ENCODE data around the gene CHST8.

The CHST8 gene

DNA sequence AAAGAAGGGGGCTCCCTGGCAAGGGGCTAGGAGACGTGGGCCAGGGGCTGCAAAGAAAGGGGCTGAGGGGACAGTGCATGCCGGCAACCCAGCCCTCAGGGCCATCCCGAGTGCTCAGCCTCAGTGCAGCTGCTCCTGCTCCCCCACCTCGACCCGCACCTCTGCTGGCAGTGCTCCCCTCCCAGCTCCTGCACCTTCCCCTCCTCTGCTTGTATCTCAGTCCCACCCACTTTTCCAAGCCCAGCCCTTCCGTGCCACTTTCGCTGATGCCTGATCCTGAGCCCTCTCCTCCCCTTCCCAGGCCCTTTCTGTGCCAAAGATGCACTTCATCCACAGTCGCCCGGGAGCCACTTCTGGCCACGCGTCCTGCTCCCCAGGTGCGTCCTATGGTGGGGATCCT is 105.0 kb downstream of the CHST8 start:
- Histone ChIP-seq H2AFZ (ENCODE audit: low read depth, low read length) (no peak overlapping the region), H3K9me3 (ENCODE audit: low read length) (peaks cover 2% of the 10 kb centered on the region), H3K4me1 (ENCODE audit: insufficient read depth, low read length) (peaks cover 2% of the 10 kb centered on the region), H3K36me3 (ENCODE audit: insufficient read depth, low read length) (no peaks in the 10 kb centered on the region), H3K4me3 (ENCODE audit: low read length) (no peak overlapping the region), H3K27me3 (ENCODE audit: insufficient read depth, low read length) (peaks cover 9% of the 10 kb centered on the region)

DNA sequence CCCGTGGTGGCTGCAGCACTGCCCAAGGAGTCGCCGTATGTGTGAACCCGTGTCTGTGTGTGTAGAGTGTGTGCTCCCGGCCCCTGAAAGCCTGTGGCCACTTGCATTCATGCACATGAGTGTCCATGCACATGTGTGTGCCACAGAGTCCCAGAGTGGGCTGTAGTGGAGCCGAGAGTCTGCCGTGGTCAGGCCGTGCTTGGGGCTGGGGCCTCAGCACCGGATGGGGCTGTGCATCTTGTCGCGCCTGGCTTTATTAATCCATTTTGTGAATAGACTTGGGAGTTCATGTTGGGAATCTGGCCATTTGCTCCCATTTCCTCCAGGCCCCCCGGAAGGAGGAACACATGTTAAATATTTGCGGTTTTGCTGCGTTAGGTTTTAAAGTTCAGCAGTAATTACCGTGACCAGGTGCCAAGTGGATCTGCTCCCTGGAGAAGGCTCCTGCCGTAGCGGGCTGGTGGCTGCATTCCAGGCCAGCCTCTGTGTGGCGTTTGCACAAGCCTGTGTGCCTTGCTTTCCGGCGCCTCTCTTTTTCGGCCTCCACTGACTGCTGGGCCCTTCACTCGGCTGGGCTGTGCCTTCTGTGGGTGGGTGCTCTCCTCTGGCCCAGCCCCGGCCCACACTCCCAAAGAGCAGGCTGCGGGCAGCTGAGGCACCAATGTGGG is 105.7 kb downstream of the CHST8 start:
- Histone ChIP-seq H3K4me3 (ENCODE audit: low read length) (no peak overlapping the region), H3K9me3 (ENCODE audit: low read length) (peaks cover 2% of the 10 kb centered on the region), H3K27me3 (ENCODE audit: insufficient read depth, low read length) (peaks cover 9% of the 10 kb centered on the region), H3K4me1 (ENCODE audit: insufficient read depth, low read length) (peaks cover 7% of the 10 kb centered on the region), H2AFZ (ENCODE audit: low read depth, low read length) (no peak overlapping the region), H3K36me3 (ENCODE audit: insufficient read depth, low read length) (no peaks in the 10 kb centered on the region)

DNA sequence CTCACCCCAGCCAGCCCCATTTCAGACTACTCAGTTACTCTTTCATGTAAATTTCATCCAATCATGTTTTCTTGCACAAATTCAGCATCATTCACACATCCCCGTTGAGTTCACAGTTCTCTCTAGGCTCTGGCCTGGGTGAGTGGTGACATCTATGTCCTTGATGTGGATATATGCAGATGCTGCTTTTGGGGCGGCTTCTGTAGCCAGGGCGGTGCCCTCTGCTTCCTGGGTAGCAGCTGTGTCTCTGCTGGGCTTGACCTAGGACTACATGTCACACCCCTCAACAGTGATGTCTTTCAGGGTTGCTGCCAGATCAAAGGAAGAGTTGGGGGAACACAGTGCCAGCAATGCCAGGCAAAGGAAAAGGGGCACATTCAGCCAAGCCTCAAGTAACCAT is 106.4 kb downstream of the CHST8 start:
- H3K4me3 ChIP-seq (ENCODE audit: low read length), result no peak overlapping the region
- no peak overlapping the region for H2AFZ ChIP-seq (ENCODE audit: low read depth, low read length)
- no peaks in the 10 kb centered on the region for H3K36me3 ChIP-seq (ENCODE audit: insufficient read depth, low read length)
- H3K9me3 ChIP-seq (ENCODE audit: low read length), result peaks cover 2% of the 10 kb centered on the region
- H3K4me1 ChIP-seq (ENCODE audit: insufficient read depth, low read length), result peaks cover 7% of the 10 kb centered on the region
- peaks cover 9% of the 10 kb centered on the region for H3K27me3 ChIP-seq (ENCODE audit: insufficient read depth, low read length)

DNA sequence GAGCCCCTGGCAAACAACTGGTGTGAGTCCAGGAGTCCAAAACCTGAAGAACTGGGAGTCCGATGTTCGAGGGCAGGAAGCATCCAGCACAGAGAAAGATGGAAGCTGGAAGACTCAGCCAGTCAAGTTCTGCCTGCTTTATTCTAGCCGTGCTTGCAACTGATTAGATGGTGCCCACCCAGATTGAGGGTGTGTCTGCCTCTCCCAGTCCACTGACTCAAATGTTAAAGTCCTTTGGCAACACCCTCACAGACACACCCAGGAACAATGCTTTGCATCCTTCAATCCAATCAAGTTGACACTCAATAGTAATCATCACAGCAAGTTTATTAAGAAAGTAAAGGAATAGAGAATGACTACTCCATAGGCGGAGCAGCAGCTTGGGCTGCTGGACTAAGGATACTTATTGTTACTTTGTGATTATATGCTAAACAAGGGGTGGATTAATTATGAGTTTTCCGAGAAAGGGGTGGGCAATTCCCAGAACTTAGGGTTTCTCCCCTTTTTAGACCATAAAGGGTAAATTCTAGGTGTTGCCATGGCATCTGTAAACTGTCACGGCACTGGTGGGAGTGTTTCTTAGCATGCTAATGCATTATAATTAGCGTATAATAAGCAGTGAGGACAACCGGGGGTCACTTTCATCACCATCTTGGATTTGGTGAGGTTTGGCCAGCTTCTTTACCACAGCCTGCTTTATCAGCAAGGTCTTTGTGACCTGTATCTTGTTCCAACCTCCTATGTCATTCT is 109.3 kb downstream of the CHST8 start:
- no peak overlapping the region for H2AFZ ChIP-seq (ENCODE audit: low read depth, low read length)
- H3K9me3 ChIP-seq (ENCODE audit: low read length), result peaks cover 2% of the 10 kb centered on the region
- H3K36me3 ChIP-seq (ENCODE audit: insufficient read depth, low read length), result no peaks in the 10 kb centered on the region
- peaks cover 7% of the 10 kb centered on the region for H3K4me1 ChIP-seq (ENCODE audit: insufficient read depth, low read length)
- peaks cover 21% of the 10 kb centered on the region for H3K27me3 ChIP-seq (ENCODE audit: insufficient read depth, low read length)
- no peak overlapping the region for H3K4me3 ChIP-seq (ENCODE audit: low read length)

DNA sequence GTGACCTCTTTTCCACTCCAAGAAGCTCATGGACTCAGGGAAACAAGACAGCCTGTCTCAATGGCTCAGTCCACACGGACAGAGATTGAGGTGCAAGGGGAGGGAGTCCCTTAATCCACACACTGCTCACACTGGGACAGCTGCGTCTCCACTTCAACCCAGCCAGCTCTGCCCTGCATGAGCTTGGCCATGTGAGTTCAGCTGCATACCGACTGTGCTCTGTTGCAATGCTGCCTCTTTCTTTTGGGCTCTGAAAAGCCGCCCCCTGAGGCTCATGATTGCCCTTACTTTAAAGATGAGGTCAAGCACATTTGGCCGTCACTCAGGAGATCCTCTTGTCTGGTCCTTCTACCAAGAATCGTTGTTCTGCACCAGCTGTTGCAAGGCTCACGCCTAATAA is 110.1 kb downstream of the CHST8 start:
- H2AFZ ChIP-seq (ENCODE audit: low read depth, low read length), result no peak overlapping the region
- peaks cover 20% of the 10 kb centered on the region for H3K27me3 ChIP-seq (ENCODE audit: insufficient read depth, low read length)
- H3K4me3 ChIP-seq (ENCODE audit: low read length), result no peak overlapping the region
- peaks cover 7% of the 10 kb centered on the region for H3K4me1 ChIP-seq (ENCODE audit: insufficient read depth, low read length)
- no peaks in the 10 kb centered on the region for H3K36me3 ChIP-seq (ENCODE audit: insufficient read depth, low read length)
- peaks cover 2% of the 10 kb centered on the region for H3K9me3 ChIP-seq (ENCODE audit: low read length)

DNA sequence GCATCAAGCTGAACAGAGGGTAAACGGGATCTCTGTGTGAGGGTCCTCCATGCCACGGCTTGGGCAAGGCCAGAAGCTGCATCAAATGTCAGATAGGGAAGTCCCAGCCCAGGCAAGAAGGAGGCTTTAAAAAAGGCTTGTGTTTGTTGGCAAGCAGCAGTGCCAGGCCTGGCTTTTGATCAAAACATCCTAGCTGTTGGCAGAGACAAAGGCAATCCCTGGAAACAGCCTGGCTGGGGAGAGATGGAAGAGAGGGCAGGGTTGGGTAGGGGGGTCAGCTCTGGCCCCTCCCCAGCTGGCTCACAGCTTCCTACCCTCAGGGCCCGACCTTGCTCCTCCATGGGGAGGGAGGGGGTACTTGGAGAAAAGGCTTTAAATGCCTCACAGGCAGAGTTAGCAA is 113.2 kb downstream of the CHST8 start:
- Histone ChIP-seq H3K36me3 (ENCODE audit: insufficient read depth, low read length) (no peaks in the 10 kb centered on the region), H2AFZ (ENCODE audit: low read depth, low read length) (no peak overlapping the region), H3K4me1 (ENCODE audit: insufficient read depth, low read length) (peaks cover 7% of the 10 kb centered on the region), H3K27me3 (ENCODE audit: insufficient read depth, low read length) (peaks cover 15% of the 10 kb centered on the region), H3K4me3 (ENCODE audit: low read length) (no peak overlapping the region), H3K9me3 (ENCODE audit: low read length) (no peaks in the 10 kb centered on the region)

DNA sequence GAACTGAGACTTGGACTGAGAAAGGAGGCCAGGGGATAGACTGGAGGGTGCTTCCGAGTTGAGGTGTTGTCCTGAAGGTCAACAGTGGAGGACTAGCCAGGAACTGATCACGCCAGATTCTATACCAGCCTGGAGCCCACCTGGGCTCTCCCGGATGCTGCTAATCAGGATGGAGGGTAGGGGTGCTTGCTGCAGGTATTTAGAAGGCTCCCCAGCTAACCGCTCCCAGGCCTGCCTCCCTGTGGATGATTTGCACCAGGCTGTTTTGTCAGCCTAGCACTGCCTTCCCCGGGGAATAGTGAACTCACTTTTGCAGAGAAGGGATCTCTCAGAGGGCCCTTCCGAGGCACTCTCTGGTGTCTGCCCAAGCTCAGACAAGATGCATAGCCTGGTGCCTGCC is 114.4 kb downstream of the CHST8 start:
- Histone ChIP-seq H2AFZ (ENCODE audit: low read depth, low read length) (no peak overlapping the region), H3K9me3 (ENCODE audit: low read length) (no peaks in the 10 kb centered on the region), H3K4me1 (ENCODE audit: insufficient read depth, low read length) (peaks cover 7% of the 10 kb centered on the region), H3K4me3 (ENCODE audit: low read length) (no peak overlapping the region), H3K36me3 (ENCODE audit: insufficient read depth, low read length) (no peaks in the 10 kb centered on the region), H3K27me3 (ENCODE audit: insufficient read depth, low read length) (peaks cover 15% of the 10 kb centered on the region)

DNA sequence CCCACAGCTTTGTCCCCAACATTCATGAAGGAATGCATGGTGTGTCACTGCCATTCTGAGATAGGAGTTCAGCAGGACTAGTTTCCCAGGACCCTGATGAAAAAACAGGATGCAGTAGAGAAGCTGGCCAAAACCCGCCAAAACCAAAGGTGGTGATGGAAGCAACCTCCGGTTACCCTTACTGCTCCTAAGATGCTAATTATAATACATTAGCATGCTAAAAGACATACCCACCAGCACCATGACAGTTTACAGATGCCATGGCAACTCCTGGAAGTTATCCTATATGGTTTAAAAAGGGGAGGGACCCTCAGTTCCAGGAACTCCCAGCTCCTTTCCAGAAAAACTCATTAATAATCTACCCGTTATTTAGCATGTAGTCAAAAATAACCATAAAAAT is 115.0 kb downstream of the CHST8 start:
- peaks cover 15% of the 10 kb centered on the region for H3K27me3 ChIP-seq (ENCODE audit: insufficient read depth, low read length)

DNA sequence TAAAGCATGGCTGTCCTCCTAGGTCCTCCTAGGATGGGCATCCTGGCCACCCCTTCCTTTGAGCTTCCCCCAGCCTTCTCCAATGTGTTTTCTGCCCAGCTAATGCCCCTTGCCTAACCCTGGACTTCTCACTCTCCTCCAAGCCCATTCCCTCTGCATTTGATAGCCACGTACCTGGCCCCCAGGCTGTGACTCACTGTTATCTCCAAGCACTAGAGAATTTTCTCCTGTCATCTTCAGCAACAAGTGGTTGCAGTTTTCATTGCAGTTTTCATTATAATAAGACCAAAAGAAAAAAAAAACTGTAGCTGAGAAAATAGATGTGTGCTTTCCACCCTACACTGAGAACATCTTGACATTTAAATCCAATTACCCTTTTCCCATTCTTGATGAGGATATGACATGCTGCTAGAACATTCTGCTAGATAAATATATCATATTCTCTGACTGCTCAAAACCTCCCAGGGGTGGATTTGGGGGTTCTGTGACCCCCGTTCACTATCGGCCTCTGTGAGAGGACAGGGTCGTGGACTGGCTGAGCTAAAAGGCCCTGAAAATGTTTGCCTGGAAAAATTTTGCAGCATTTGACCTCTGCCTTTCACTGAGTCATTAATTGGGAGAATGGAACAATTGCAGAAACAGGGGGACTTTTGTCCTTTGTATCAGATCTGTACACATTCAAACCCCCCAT is 116.1 kb downstream of the CHST8 start:
- H3K36me3 ChIP-seq (ENCODE audit: insufficient read depth, low read length), result no peaks in the 10 kb centered on the region
- H3K4me3 ChIP-seq (ENCODE audit: low read length), result no peak overlapping the region
- no peak overlapping the region for H2AFZ ChIP-seq (ENCODE audit: low read depth, low read length)
- H3K4me1 ChIP-seq (ENCODE audit: insufficient read depth, low read length), result no peaks in the 10 kb centered on the region
- no peaks in the 10 kb centered on the region for H3K9me3 ChIP-seq (ENCODE audit: low read length)
- peaks cover 15% of the 10 kb centered on the region for H3K27me3 ChIP-seq (ENCODE audit: insufficient read depth, low read length)

More for the DNA sequence above, 115.0 kb downstream of the CHST8 start:
- H3K4me1 ChIP-seq (ENCODE audit: insufficient read depth, low read length), result peaks cover 4% of the 10 kb centered on the region
- no peaks in the 10 kb centered on the region for H3K9me3 ChIP-seq (ENCODE audit: low read length)
- H2AFZ ChIP-seq (ENCODE audit: low read depth, low read length), result no peak overlapping the region
- H3K4me3 ChIP-seq (ENCODE audit: low read length), result no peak overlapping the region
- H3K36me3 ChIP-seq (ENCODE audit: insufficient read depth, low read length), result no peaks in the 10 kb centered on the region

DNA sequence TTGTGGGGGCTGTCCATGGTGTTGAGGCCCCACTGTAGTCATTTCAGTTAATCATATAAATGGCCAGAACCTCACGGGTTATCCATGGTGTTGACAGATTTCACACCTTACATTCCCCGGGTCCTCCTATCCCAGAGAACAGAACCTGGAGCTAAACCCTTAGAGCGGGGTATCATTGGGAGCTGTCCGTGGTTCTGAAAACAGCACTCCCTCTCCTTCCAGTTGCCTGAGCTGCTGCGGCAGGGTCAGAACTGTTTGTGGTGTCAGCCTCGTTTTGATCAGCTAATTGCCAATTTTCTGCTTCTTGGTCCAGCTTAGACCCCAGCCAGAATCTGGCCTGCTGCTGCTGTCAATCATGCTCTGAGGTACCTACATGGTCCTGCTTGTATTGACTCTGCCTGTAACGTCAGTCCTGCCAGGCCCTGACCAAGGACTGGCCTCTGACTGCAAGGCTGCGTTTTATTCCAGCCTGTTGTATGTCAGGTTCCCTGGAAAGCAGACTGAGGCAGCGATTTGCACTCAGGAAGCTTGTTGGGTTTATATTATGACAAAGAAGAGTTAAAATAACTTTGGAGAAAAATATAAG is 119.2 kb downstream of the CHST8 start:
- H3K36me3 ChIP-seq (ENCODE audit: insufficient read depth, low read length), result no peaks in the 10 kb centered on the region
- H3K27me3 ChIP-seq (ENCODE audit: insufficient read depth, low read length), result peaks cover 5% of the 10 kb centered on the region
- no peak overlapping the region for H2AFZ ChIP-seq (ENCODE audit: low read depth, low read length)
- H3K9me3 ChIP-seq (ENCODE audit: low read length), result no peaks in the 10 kb centered on the region
- H3K4me1 ChIP-seq (ENCODE audit: insufficient read depth, low read length), result no peaks in the 10 kb centered on the region
- no peak overlapping the region for H3K4me3 ChIP-seq (ENCODE audit: low read length)

DNA sequence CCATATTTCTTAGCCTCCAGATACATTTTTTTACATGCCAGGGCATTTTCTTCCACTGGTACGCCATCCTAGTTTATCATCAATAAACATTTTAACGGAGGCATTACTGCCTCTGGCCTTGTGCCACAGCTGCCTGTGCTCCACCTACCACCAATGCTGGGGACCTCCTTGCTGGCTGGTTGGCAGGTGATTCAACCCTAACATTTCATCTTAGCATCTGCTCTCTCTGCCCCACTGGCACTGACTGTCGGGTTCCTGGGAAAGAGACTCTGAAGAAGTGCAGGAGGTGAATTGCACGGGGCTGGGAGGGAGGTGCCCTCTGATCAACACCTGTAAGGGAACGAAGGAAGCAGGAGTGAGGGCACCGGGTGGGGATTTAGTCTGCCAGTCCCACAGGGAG is 123.5 kb downstream of the CHST8 start:
- Histone ChIP-seq H3K9me3 (ENCODE audit: low read length) (no peaks in the 10 kb centered on the region), H3K27me3 (ENCODE audit: insufficient read depth, low read length) (no peaks in the 10 kb centered on the region), H3K4me1 (ENCODE audit: insufficient read depth, low read length) (no peaks in the 10 kb centered on the region), H3K36me3 (ENCODE audit: insufficient read depth, low read length) (no peaks in the 10 kb centered on the region), H3K4me3 (ENCODE audit: low read length) (no peak overlapping the region), H2AFZ (ENCODE audit: low read depth, low read length) (no peak overlapping the region)

DNA sequence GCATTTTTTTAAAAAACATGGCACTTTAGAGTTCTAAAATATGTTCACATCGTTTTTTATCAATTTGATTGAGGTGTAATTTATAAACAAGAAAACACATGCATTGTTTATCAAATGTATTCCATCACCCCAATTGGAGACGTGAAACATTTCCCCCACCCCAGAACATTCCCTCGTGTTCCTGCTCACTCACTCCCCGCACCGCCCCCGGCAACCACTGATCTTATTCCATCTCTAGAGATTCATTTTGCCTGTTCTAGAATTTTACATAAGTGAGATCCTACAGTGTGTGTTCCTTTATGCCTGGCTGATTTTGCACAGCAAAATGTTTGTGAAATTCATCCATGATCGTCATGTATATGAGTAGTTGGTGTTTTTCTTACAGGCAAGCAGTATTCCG is 124.4 kb downstream of the CHST8 start:
- no peaks in the 10 kb centered on the region for H3K9me3 ChIP-seq (ENCODE audit: low read length)
- no peaks in the 10 kb centered on the region for H3K36me3 ChIP-seq (ENCODE audit: insufficient read depth, low read length)
- H2AFZ ChIP-seq (ENCODE audit: low read depth, low read length), result no peak overlapping the region
- no peaks in the 10 kb centered on the region for H3K27me3 ChIP-seq (ENCODE audit: insufficient read depth, low read length)
- no peaks in the 10 kb centered on the region for H3K4me1 ChIP-seq (ENCODE audit: insufficient read depth, low read length)
- no peak overlapping the region for H3K4me3 ChIP-seq (ENCODE audit: low read length)

DNA sequence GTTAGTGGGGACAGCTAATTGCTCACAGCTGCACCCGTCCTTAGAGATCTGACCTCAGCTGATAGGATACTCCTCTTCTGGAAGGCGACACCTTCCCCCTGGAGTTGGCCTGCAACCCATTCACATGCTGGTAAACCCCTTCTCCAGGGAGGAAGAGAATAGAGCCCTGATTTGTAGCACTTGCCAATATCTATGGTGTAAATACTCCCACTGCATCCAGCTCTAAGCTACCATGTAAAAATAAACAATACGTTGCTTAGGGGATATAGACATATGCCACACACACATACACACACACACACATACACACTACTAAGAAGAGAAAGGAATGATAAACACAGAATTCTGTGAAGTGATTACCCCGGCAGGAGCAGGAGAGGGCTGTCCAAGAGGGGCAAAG is 125.5 kb downstream of the CHST8 start:
- no peaks in the 10 kb centered on the region for H3K27me3 ChIP-seq (ENCODE audit: insufficient read depth, low read length)
- no peaks in the 10 kb centered on the region for H3K9me3 ChIP-seq (ENCODE audit: low read length)
- no peak overlapping the region for H2AFZ ChIP-seq (ENCODE audit: low read depth, low read length)
- no peak overlapping the region for H3K4me3 ChIP-seq (ENCODE audit: low read length)
- H3K4me1 ChIP-seq (ENCODE audit: insufficient read depth, low read length), result no peaks in the 10 kb centered on the region
- H3K36me3 ChIP-seq (ENCODE audit: insufficient read depth, low read length), result no peaks in the 10 kb centered on the region

Data from neuron (in vitro differentiated cells).